H9 (cell line): ENCODE data around the gene VOPP1. TPM values are rescaled to one million over a fixed set of nuclear protein-coding genes. Genes with fewer than 3 reads are reported as not detected.

ENCODE experiments used
- DNase-seq: peaks from one replicate; pipeline ENCODE4 v3.0.0-alpha.2; 2017
- H2AFZ ChIP-seq: one replicate; pipeline ENCODE4 v1.6.1; 2013; ENCODE audit warnings: mild to moderate bottlenecking, low read length, control low read depth, moderate library complexity
- H2AK5ac ChIP-seq: 2 replicates; pipeline ENCODE4 v1.6.1; 2013; ENCODE audit warnings: low read length, control low read depth, mixed read lengths; ENCODE audit not compliant: insufficient read length
- H2BK120ac ChIP-seq: one replicate; pipeline ENCODE4 v1.6.1; 2013; ENCODE audit warnings: low read depth, mild to moderate bottlenecking, low read length, control low read depth, inconsistent platforms; ENCODE audit not compliant: poor library complexity, severe bottlenecking
- H2BK12ac ChIP-seq: 2 replicates; pipeline ENCODE4 v1.6.1; 2013; ENCODE audit warnings: low read length, control low read depth, mixed read lengths, low read depth; ENCODE audit not compliant: insufficient read length
- H2BK15ac ChIP-seq: 2 replicates; pipeline ENCODE4 v1.6.1; 2013; ENCODE audit warnings: low read depth, low read length, control low read depth
- H2BK20ac ChIP-seq: one replicate; pipeline ENCODE4 v1.6.1; 2013; ENCODE audit warnings: low read depth, mild to moderate bottlenecking, low read length, control low read depth, inconsistent platforms; ENCODE audit not compliant: poor library complexity, severe bottlenecking
- H2BK5ac ChIP-seq: 2 replicates; pipeline ENCODE4 v1.6.1; 2013; ENCODE audit warnings: low read length, control low read depth, mixed read lengths; ENCODE audit not compliant: insufficient read length
- H3K14ac ChIP-seq: 2 replicates; pipeline ENCODE4 v1.6.1; 2013; ENCODE audit warnings: low read length, control low read depth; ENCODE audit not compliant: insufficient read depth
- H3K18ac ChIP-seq: 2 replicates; pipeline ENCODE4 v1.6.1; 2013; ENCODE audit warnings: low read depth, mild to moderate bottlenecking, mixed read lengths, low read length, control low read depth; ENCODE audit not compliant: insufficient read length
- H3K23ac ChIP-seq: 2 replicates; pipeline ENCODE4 v1.6.1; 2013; ENCODE audit warnings: low read length, control low read depth, mixed read lengths, low read depth; ENCODE audit not compliant: insufficient read length
- H3K23me2 ChIP-seq: 2 replicates; pipeline ENCODE4 v1.6.1; 2013; ENCODE audit warnings: low read depth, mild to moderate bottlenecking, mixed read lengths, low read length, control low read depth; ENCODE audit not compliant: insufficient read length, poor library complexity, severe bottlenecking
- H3K27ac ChIP-seq: 2 replicates; pipeline ENCODE4 v1.5.1; 2013; ENCODE audit warnings: low read length, control low read depth, mixed read lengths, low read depth; ENCODE audit not compliant: insufficient read length
- H3K27me3 ChIP-seq: 2 replicates; pipeline ENCODE4 v1.6.1; 2013; ENCODE audit warnings: low read length, control low read depth, inconsistent platforms; ENCODE audit not compliant: insufficient read depth
- H3K4ac ChIP-seq: 2 replicates; pipeline ENCODE4 v1.6.1; 2013; ENCODE audit warnings: low read depth, mild to moderate bottlenecking, control low read depth, inconsistent platforms, low read length, moderate library complexity
- H3K4me1 ChIP-seq: 2 replicates; pipeline ENCODE4 v1.6.1; 2013; ENCODE audit warnings: low read length, control low read depth, inconsistent platforms; ENCODE audit not compliant: insufficient read depth
- H3K4me2 ChIP-seq: 2 replicates; pipeline ENCODE4 v1.6.1; 2013; ENCODE audit warnings: low read length, control low read depth, mixed read lengths; ENCODE audit not compliant: insufficient read length, insufficient read depth
- H3K56ac ChIP-seq: 2 replicates; pipeline ENCODE4 v1.6.1; 2013; ENCODE audit warnings: low read depth, mild to moderate bottlenecking, mixed read lengths, low read length, control low read depth; ENCODE audit not compliant: insufficient read length
- H3K79me1 ChIP-seq: 2 replicates; pipeline ENCODE4 v1.6.1; 2013; ENCODE audit warnings: low read depth, mild to moderate bottlenecking, moderate library complexity, low read length, control low read depth, inconsistent platforms; ENCODE audit not compliant: insufficient read depth, poor library complexity, severe bottlenecking
- H3K79me2 ChIP-seq: 2 replicates; pipeline ENCODE4 v1.6.1; 2013; ENCODE audit warnings: low read length, control low read depth, inconsistent platforms; ENCODE audit not compliant: insufficient read depth
- H3K9ac ChIP-seq: 2 replicates; pipeline ENCODE4 v1.6.1; 2013; ENCODE audit warnings: low read length, control low read depth, mixed read lengths; ENCODE audit not compliant: insufficient read length; ENCODE audit errors: extremely low read depth
- H3K9me3 ChIP-seq: one replicate; pipeline ENCODE4 v1.6.1; 2013; ENCODE audit warnings: low read depth, low read length, inconsistent platforms; ENCODE audit not compliant: control insufficient read depth
- H3T11ph ChIP-seq: one replicate; pipeline ENCODE4 v1.6.1; 2013; ENCODE audit warnings: mild to moderate bottlenecking, low read length, control low read depth, inconsistent platforms
- H4K20me1 ChIP-seq: one replicate; pipeline ENCODE4 v1.6.1; 2013; ENCODE audit not compliant: control insufficient read depth, insufficient read length, insufficient read depth
- H4K5ac ChIP-seq: 2 replicates; pipeline ENCODE4 v1.6.1; 2013; ENCODE audit warnings: low read depth, mild to moderate bottlenecking, mixed read lengths, low read length, control low read depth; ENCODE audit not compliant: insufficient read length
- H4K8ac ChIP-seq: replicated peaks from 2 replicates; pipeline ENCODE4 v1.6.1; 2013; ENCODE audit warnings: low read length, control low read depth, mixed read lengths, low read depth; ENCODE audit not compliant: insufficient read length
- H4K91ac ChIP-seq: 2 replicates; pipeline ENCODE4 v1.6.1; 2013; ENCODE audit warnings: low read depth, mild to moderate bottlenecking, moderate library complexity, mixed read lengths, low read length, control low read depth; ENCODE audit not compliant: insufficient read length
- H3K27ac Mint-ChIP-seq, 3 experiments: 2 replicates in 2 of 3; 3 replicates in 1 of 3; pipeline ENCODE4 v1.8.0; 2020 to 2021; ENCODE audit warnings: mixed read lengths in 3 of 3, mild to moderate bottlenecking in 1 of 3, moderate library complexity in 1 of 3
- H3K27me3 Mint-ChIP-seq: 2 replicates; pipeline ENCODE4 v1.8.0; 2021; ENCODE audit warnings: low read depth, mild to moderate bottlenecking, moderate library complexity, mixed read lengths
- H3K36me3 Mint-ChIP-seq, 3 experiments: 2 replicates in 2 of 3; 3 replicates in 1 of 3; pipeline ENCODE4 v1.8.0; 2020 to 2021; ENCODE audit warnings: low read depth in 3 of 3, mixed read lengths in 3 of 3; ENCODE audit not compliant: insufficient read depth in 1 of 3
- H3K4me1 Mint-ChIP-seq, 2 experiments: 2 replicates each; pipeline ENCODE4 v1.8.0; 2020; ENCODE audit warnings: mixed read lengths in 2 of 2
- H3K4me3 Mint-ChIP-seq, 2 experiments: 2 replicates in 1 of 2; 3 replicates in 1 of 2; pipeline ENCODE4 v1.8.0; 2020 to 2021; ENCODE audit warnings: mild to moderate bottlenecking in 2 of 2, mixed read lengths in 2 of 2, moderate library complexity in 1 of 2
- H3K9me3 Mint-ChIP-seq, 2 experiments: 2 replicates in 1 of 2; 3 replicates in 1 of 2; pipeline ENCODE4 v1.8.0; 2020; ENCODE audit warnings: mild to moderate bottlenecking in 2 of 2, mixed read lengths in 2 of 2, moderate library complexity in 1 of 2
- CTCF ChIP-seq: fragments of 200-600 bp; sonication (generic); conservative IDR thresholded peaks from 3 replicates; pipeline ENCODE4 v1.8.0; 2021; ENCODE audit warnings: antibody characterized with exemption, mild to moderate bottlenecking
- total RNA-seq: library from RNA; stranded (reverse); gene quantifications from 2 replicates; pipeline ENCODE4 v1.2.1, GENCODE V29; 2021

VOPP1 gene
- total RNA-seq, 1 experiment from 2014 or later = 55.7 TPM

DNA sequence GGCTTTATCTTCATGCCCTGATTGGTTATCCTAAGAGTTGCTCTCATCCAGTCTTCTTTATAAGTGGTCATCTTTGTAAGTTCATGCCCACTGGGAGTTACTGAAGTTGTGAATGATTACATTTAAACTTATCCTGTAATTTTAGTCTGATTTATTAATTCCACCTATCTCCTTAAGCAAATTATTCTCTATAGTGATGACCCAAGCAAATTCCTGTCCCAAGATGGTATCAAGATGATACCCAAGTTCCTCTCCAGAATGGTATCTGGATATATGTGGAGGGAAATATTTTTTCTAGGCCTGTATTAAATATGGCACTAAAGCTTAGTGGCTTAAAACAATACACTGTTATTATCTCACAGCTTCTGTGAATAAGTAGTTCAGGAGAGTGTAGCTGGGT lies 22.6 kb upstream of the VOPP1 start:
- Histone ChIP-seq H3K18ac (no peak overlapping the region), H3T11ph (no peak overlapping the region), H2BK20ac (no peak overlapping the region), H4K91ac (no peak overlapping the region), H3K4ac (no peak overlapping the region), H2BK12ac (no peak overlapping the region), H4K20me1 (no peaks in the 10 kb centered on the region), H3K9ac (no peak overlapping the region), H3K79me1 (no peaks in the 10 kb centered on the region), H3K27ac (no peak overlapping the region), H2AFZ (no peak overlapping the region), H3K4me2 (no peak overlapping the region), H3K23me2 (no peaks in the 10 kb centered on the region), H3K27me3 (no peaks in the 10 kb centered on the region), H3K23ac (no peak overlapping the region), H3K56ac (no peak overlapping the region), H4K5ac (no peak overlapping the region), H2BK120ac (no peak overlapping the region), H3K9me3 (no peaks in the 10 kb centered on the region), H4K8ac (no peak overlapping the region), H3K14ac (no peak overlapping the region), H2BK5ac (no peak overlapping the region), H3K79me2 (no peaks in the 10 kb centered on the region; the same call in 1 of the 2 replicates), H2BK15ac (no peak overlapping the region), H2AK5ac (no peak overlapping the region), H3K4me1 (no peaks in the 10 kb centered on the region)
- Mint-ChIP-seq H3K27me3 (peaks cover 7% of the 10 kb centered on the region), H3K9me3 (0 out of 5 replicates have a peak, but pooled peaks cover 0 to 2% of the 10 kb centered on the region in 2 experiments), H3K27ac (no peak overlapping the region), H3K4me1 (no peaks in the 10 kb centered on the region; a peak in 1 of 4 replicates), H3K36me3 (no peaks in the 10 kb centered on the region), H3K4me3 (no peak overlapping the region)
- no peak for DNase-seq
- no peak for TF ChIP-seq CTCF
